H1 (cell line): Measurements from ENCODE around the gene SYNJ2BP. TPM values are rescaled to one million over a fixed set of nuclear protein-coding genes. Genes with fewer than 3 reads are reported as not detected.

Source experiments
- CTCF ChIA-PET: fragments of 300-600 bp; sonication (Branson Sonifier 250); formaldehyde crosslinking; loops from one replicate; lab custom pipeline; 2021; ENCODE audit not compliant: partially characterized antibody; lab: Charles Lee
- POLR2A ChIA-PET: fragments of 300-600 bp; sonication (Branson Sonifier 250); formaldehyde crosslinking; loops from one replicate; lab custom pipeline; 2021; ENCODE audit warnings: inconsistent platforms; ENCODE audit not compliant: partially characterized antibody; lab: Charles Lee
- DNase-seq, 2 experiments: peaks; one replicate each; pipeline versions ENCODE4 v3.0.0 to v3.0.0-alpha.2; 2010 to 2022; ENCODE audit warnings: low spot score in 2 of 2, low read depth in 1 of 2, mixed read lengths in 1 of 2
- FAIRE-seq: peaks from 2 replicates; lab custom pipeline; 2011; peaks lifted over from hg19 to GRCh38; lab: Jason Lieb, UNC
- H2AFZ ChIP-seq: 2 replicates; pipeline ENCODE4 v1.8.1; 2012; ENCODE audit warnings: low read length, inconsistent platforms
- H2AK5ac ChIP-seq: 2 replicates; pipeline ENCODE4 v1.6.1; 2013; ENCODE audit warnings: low read depth, low read length
- H2BK120ac ChIP-seq: replicated peaks from 2 replicates; pipeline ENCODE3; 2013; ENCODE audit warnings: low read depth, low read length, inconsistent platforms
- H2BK12ac ChIP-seq: 2 replicates; pipeline ENCODE4 v1.6.1; 2013; ENCODE audit warnings: low read depth, low read length
- H2BK15ac ChIP-seq: 2 replicates; pipeline ENCODE4 v1.6.1; 2013; ENCODE audit warnings: low read length
- H2BK20ac ChIP-seq: 2 replicates; pipeline ENCODE4 v1.6.1; 2013; ENCODE audit warnings: low read length
- H2BK5ac ChIP-seq: 2 replicates; pipeline ENCODE4 v1.6.1; 2013; ENCODE audit warnings: low read depth, low read length
- H3K14ac ChIP-seq: 2 replicates; pipeline ENCODE4 v1.6.1; 2013; ENCODE audit warnings: inconsistent platforms; ENCODE audit not compliant: insufficient read length
- H3K18ac ChIP-seq: 2 replicates; pipeline ENCODE4 v1.6.1; 2013; ENCODE audit warnings: low read length; ENCODE audit errors: extremely low read depth
- H3K23ac ChIP-seq: 2 replicates; pipeline ENCODE4 v1.6.1; 2013; ENCODE audit warnings: inconsistent platforms; ENCODE audit not compliant: insufficient read length
- H3K23me2 ChIP-seq: 2 replicates; pipeline ENCODE4 v1.6.1; 2013; ENCODE audit warnings: low read depth, low read length
- H3K27ac ChIP-seq: 2 replicates; pipeline ENCODE4 v1.6.1; 2011; ENCODE audit warnings: low read depth, low read length, inconsistent platforms
- H3K27me3 ChIP-seq, 4 experiments: replicated peaks in 1 of 4; 1 replicate in 1 of 4; 2 replicates in 3 of 4; pipeline versions ENCODE4 v1.6.1 to v1.8.1; 2011 to 2013; ENCODE audit warnings: low read length in 3 of 4, mild to moderate bottlenecking in 3 of 4, inconsistent platforms in 2 of 4, mixed read lengths in 2 of 4, moderate library complexity in 1 of 4; ENCODE audit not compliant: control insufficient read depth in 3 of 4, insufficient read depth in 3 of 4; ENCODE audit errors: extremely low read depth in 1 of 4
- H3K36me3 ChIP-seq, 4 experiments: 2 replicates each; pipeline versions ENCODE4 v1.6.1 to v1.8.1; 2011 to 2013; ENCODE audit warnings: mild to moderate bottlenecking in 4 of 4, low read length in 3 of 4, moderate library complexity in 2 of 4, control low read depth in 1 of 4, inconsistent platforms in 1 of 4; ENCODE audit not compliant: insufficient read depth in 4 of 4, control insufficient read depth in 2 of 4
- H3K4ac ChIP-seq: replicated peaks from 2 replicates; pipeline ENCODE3; 2013; ENCODE audit warnings: low read length, low read depth, mixed read lengths, inconsistent platforms; ENCODE audit not compliant: insufficient read length
- H3K4me1 ChIP-seq, 4 experiments: replicated peaks in 1 of 4; 1 replicate in 1 of 4; 2 replicates in 3 of 4; pipeline versions ENCODE4 v1.6.1 to v1.8.1; 2011 to 2013; ENCODE audit warnings: low read length in 3 of 4, inconsistent platforms in 2 of 4, mixed read lengths in 1 of 4; ENCODE audit not compliant: insufficient read depth in 4 of 4, control insufficient read depth in 3 of 4
- H3K4me2 ChIP-seq, 2 experiments: 2 replicates each; pipeline versions ENCODE4 v1.6.1 to v1.8.1; 2011 to 2013; ENCODE audit warnings: low read depth in 2 of 2, low read length in 2 of 2, control low read depth in 1 of 2, inconsistent platforms in 1 of 2, mild to moderate bottlenecking in 1 of 2; ENCODE audit not compliant: insufficient read depth in 1 of 2
- H3K4me3 ChIP-seq, 4 experiments: fragments of 200-600, 300-600 bp in 1 of 4; sonication (generic), shearing (Covaris generic), sonication (Bioruptor Twin) in 1 of 4; 2 replicates each; pipeline versions ENCODE4 v1.5.1 to v1.8.1; 2011 to 2016; ENCODE audit warnings: low read length in 4 of 4, low read depth in 3 of 4, control low read depth in 2 of 4, inconsistent platforms in 2 of 4, mild to moderate bottlenecking in 2 of 4, mixed read lengths in 1 of 4, moderate library complexity in 1 of 4; ENCODE audit not compliant: insufficient read depth in 2 of 4; ENCODE audit errors: extremely low read depth in 1 of 4
- H3K56ac ChIP-seq: replicated peaks from 2 replicates; pipeline ENCODE3; 2013; ENCODE audit warnings: low read depth, mild to moderate bottlenecking, mixed read lengths, low read length, inconsistent platforms; ENCODE audit not compliant: insufficient read length
- H3K79me1 ChIP-seq: 2 replicates; pipeline ENCODE4 v1.6.1; 2013; ENCODE audit warnings: low read depth, low read length, control low read depth
- H3K79me2 ChIP-seq, 2 experiments: 2 replicates each; pipeline versions ENCODE4 v1.6.1 to v1.8.1; 2012 to 2013; ENCODE audit warnings: low read length in 2 of 2, mild to moderate bottlenecking in 2 of 2, inconsistent platforms in 1 of 2; ENCODE audit not compliant: insufficient read depth in 2 of 2, control insufficient read depth in 1 of 2
- H3K9ac ChIP-seq, 4 experiments: replicated peaks in 1 of 4; 1 replicate in 1 of 4; 2 replicates in 3 of 4; pipeline versions ENCODE4 v1.6.1 to v1.8.1; 2011 to 2013; ENCODE audit warnings: low read depth in 3 of 4, low read length in 3 of 4, control low read depth in 2 of 4, mild to moderate bottlenecking in 2 of 4, moderate library complexity in 2 of 4, inconsistent platforms in 1 of 4; ENCODE audit errors: extremely low read depth in 1 of 4
- H3K9me3 ChIP-seq, 2 experiments: 2 replicates each; pipeline versions ENCODE4 v1.6.1 to v1.8.1; 2012 to 2013; ENCODE audit warnings: mild to moderate bottlenecking in 2 of 2, moderate library complexity in 2 of 2, control low read depth in 1 of 2, inconsistent platforms in 1 of 2, low read depth in 1 of 2, low read length in 1 of 2, mixed read lengths in 1 of 2; ENCODE audit not compliant: insufficient read depth in 2 of 2
- H4K20me1 ChIP-seq, 2 experiments: replicated peaks in 1 of 2; 2 replicates each; pipeline versions ENCODE3 to v1.8.1; 2011 to 2013; ENCODE audit warnings: inconsistent platforms in 2 of 2, low read length in 2 of 2, mild to moderate bottlenecking in 1 of 2; ENCODE audit not compliant: insufficient read depth in 2 of 2, control insufficient read depth in 1 of 2
- H4K5ac ChIP-seq: 2 replicates; pipeline ENCODE4 v1.6.1; 2013; ENCODE audit warnings: low read length, low read depth, mixed read lengths, inconsistent platforms; ENCODE audit not compliant: insufficient read length
- H4K8ac ChIP-seq: 2 replicates; pipeline ENCODE4 v1.8.0; 2013; ENCODE audit warnings: mild to moderate bottlenecking, moderate library complexity, low read length, inconsistent platforms; ENCODE audit not compliant: insufficient read depth; ENCODE audit errors: extremely low read depth
- H4K91ac ChIP-seq: replicated peaks from 2 replicates; pipeline ENCODE3; 2013; ENCODE audit warnings: low read length, mixed read lengths, inconsistent platforms; ENCODE audit not compliant: insufficient read length
- ATF3 ChIP-seq: IDR thresholded peaks from 2 replicates; pipeline ENCODE4 v1.6.1; 2011; ENCODE audit warnings: low read depth, mild to moderate bottlenecking, low read length; ENCODE audit not compliant: insufficient read depth
- CBX5 ChIP-seq: fragments of 300-800, 300-1000 bp; sonication (generic); IDR thresholded peaks from 2 replicates; pipeline ENCODE4 v1.7.1; 2016; ENCODE audit warnings: antibody characterized with exemption, low read length, low read depth
- EGR1 ChIP-seq: IDR thresholded peaks from 2 replicates; pipeline ENCODE4 v1.6.1; 2011; ENCODE audit warnings: low read depth, low read length, borderline replicate concordance
- EP300 ChIP-seq, 2 experiments: IDR thresholded peaks; 1 replicate in 1 of 2; 2 replicates in 1 of 2; pipeline ENCODE4 v1.6.1; 2011 to 2012; ENCODE audit warnings: low read depth in 2 of 2, low read length in 2 of 2, mild to moderate bottlenecking in 2 of 2, borderline replicate concordance in 1 of 2, inconsistent platforms in 1 of 2, moderate library complexity in 1 of 2
- FOSL1 ChIP-seq: IDR thresholded peaks from 2 replicates; pipeline ENCODE4 v1.6.1; 2011; ENCODE audit warnings: mild to moderate bottlenecking, low read depth, low read length, moderate library complexity; ENCODE audit not compliant: insufficient read depth
- HDAC2 ChIP-seq, 2 experiments: fragments of 300-600 bp in 1 of 2; sonication (generic) in 1 of 2; IDR thresholded peaks; 2 replicates each; pipeline ENCODE4 v1.6.1; 2011 to 2012; ENCODE audit warnings: low read depth in 2 of 2, low read length in 2 of 2, mild to moderate bottlenecking in 2 of 2, moderate library complexity in 2 of 2, borderline replicate concordance in 1 of 2, inconsistent platforms in 1 of 2
- KDM4A ChIP-seq: IDR thresholded peaks from one replicate; pipeline ENCODE4 v1.7.1; 2012; ENCODE audit warnings: low read depth, mild to moderate bottlenecking, moderate library complexity, low read length, inconsistent platforms; ENCODE audit not compliant: severe bottlenecking
- MAFK ChIP-seq: IDR thresholded peaks from 2 replicates; pipeline ENCODE4 v1.6.1; 2012; ENCODE audit warnings: low read depth, mild to moderate bottlenecking, improper control_type of control experiment, low read length
- USF2 ChIP-seq: IDR thresholded peaks from 2 replicates; pipeline ENCODE4 v1.6.1; 2011; ENCODE audit warnings: low read length, improper control_type of control experiment
- WGBS, 2 experiments: shearing (Covaris generic) in 1 of 2; methylation state at CpG; one replicate each; pipeline versions ENCODE4 v1.1.6 to v1.1.7; 2013 to 2015; ENCODE audit warnings: low lambda C conversion rate in 2 of 2, mixed read lengths in 2 of 2, inconsistent platforms in 1 of 2, low coverage in 1 of 2, missing lambda C conversion rate in 1 of 2; ENCODE audit not compliant: insufficient replicate concordance in 2 of 2, insufficient coverage in 1 of 2, insufficient read length in 1 of 2; ENCODE audit errors: extremely low coverage in 1 of 2, missing lambda C conversion rate in 1 of 2; 5-methylcytosine and 5-hydroxymethylcytosine counted together
- polyA plus RNA-seq, 7 experiments: library from polyadenylated mRNA; depleted of rRNA in 3 of 7; stranded (reverse) in 5 of 7; unstranded in 2 of 7; fragments of >200 nt in 5 of 7; fragments of 200-250 nt in 2 of 7; gene quantifications; 1 replicate in 5 of 7; 2 replicates in 1 of 7; 4 replicates in 1 of 7; pipeline versions ENCODE4 v1.2.1 to v1.2.3, GENCODE V29; 2011 to 2013; ENCODE audit warnings: missing spikeins in 2 of 7, mixed read lengths in 2 of 7
- total RNA-seq: library from RNA; stranded (reverse); fragmentation: NEBNext Ultra II Directional; extraction: Animal tissue kit (Norgen Biotek cat#: 25700); gene quantifications from 2 replicates; pipeline ENCODE4 v1.2.1, GENCODE V29; 2021

Gene SYNJ2BP
- total and polyA plus RNA-seq, 2 of the 8 experiments (the other 6 are each of a cell fraction or from before 2014, with no cell fraction given): 9.6 to 30.6 TPM

GRCh38 chr14:70416338-70416724 lies 559 bp downstream of the SYNJ2BP start:
- Histone ChIP-seq H3K4me3 (peak overlapping the region; percentile 89 to 99 (median 99)), H2AFZ (peak overlapping the region; percentile 93)

More at GRCh38 chr14:70416338-70416724, 559 bp downstream of the SYNJ2BP start:
- Histone ChIP-seq H4K5ac (no peak overlapping the region), H2AK5ac (no peak overlapping the region), H3K79me1 (no peaks in the 10 kb centered on the region; the same call in 1 of the 2 replicates), H2BK12ac (no peak overlapping the region), H3K56ac (no peak overlapping the region), H3K9ac (peak overlapping the region; percentile 62 to 92 (median 80)), H3K27me3 (no peaks in the 10 kb centered on the region), H2BK5ac (no peak overlapping the region), H3K9me3 (no peaks in the 10 kb centered on the region), H3K4me1 (peaks cover 0 to 4% (median 1%) of the 10 kb centered on the region in 4 experiments; a peak in 2 of 7 replicates), H3K23ac (no peak overlapping the region), H4K91ac (no peak overlapping the region), H3K23me2 (no peaks in the 10 kb centered on the region), H2BK120ac (no peak overlapping the region), H3K4ac (no peak overlapping the region), H4K8ac (no peak overlapping the region), H3K27ac (peak overlapping the region; percentile 68; the same call in 1 of the 2 replicates), H3K18ac (no peak overlapping the region), H3K36me3 (peaks cover 0 to 3% (median 0%) of the 10 kb centered on the region in 4 experiments; a peak in 2 of 8 replicates), H2BK20ac (no peak overlapping the region), H2BK15ac (no peak overlapping the region), H4K20me1 (peaks cover 5 to 7% of the 10 kb centered on the region in 2 experiments), H3K4me2 (peak overlapping the region; percentile 76 to 91), H3K14ac (no peak overlapping the region), H3K79me2 (peaks cover 0 to 48% of the 10 kb centered on the region in 2 experiments; a peak in 2 of 4 replicates)
- POLR2A ChIA-PET: interaction anchor here (1.0 kb wide), 1 partner anchor 109 kb away, joined by 3 read pairs; no protein-coding TSS in a partner anchor
- WGBS, 2 experiments: 4% methylated on average over 9 of the region's 9 CpGs; no CpG with 5 or more reads in 1 of the 2 experiments
- no peak for TF ChIP-seq KDM4A
- TF ChIP-seq ATF3: no peak
- TF ChIP-seq USF2: no peak
- no peak for TF ChIP-seq EP300 (IDR thresholded peaks at IDR 0.05; ENCODE audit: borderline replicate concordance in 1 of 2, low read depth in 2 of 2, low read length in 2 of 2)
- TF ChIP-seq MAFK: no peak
- TF ChIP-seq FOSL1: no peak
- TF ChIP-seq EGR1: no peak
- TF ChIP-seq CBX5: no peak
- no peak for TF ChIP-seq HDAC2 (IDR thresholded peaks at IDR 0.05; ENCODE audit: borderline replicate concordance in 1 of 2, low read depth in 2 of 2, low read length in 2 of 2)
- DNase-seq (no peak), FAIRE-seq (no peak)
- CTCF ChIA-PET: interaction anchor here (1.3 kb wide), 1 partner anchor 13 kb away, joined by 3 read pairs; no protein-coding TSS in a partner anchor
